ENCODE measurements around the gene PPP2R3A.

Gene PPP2R3A

DNA sequence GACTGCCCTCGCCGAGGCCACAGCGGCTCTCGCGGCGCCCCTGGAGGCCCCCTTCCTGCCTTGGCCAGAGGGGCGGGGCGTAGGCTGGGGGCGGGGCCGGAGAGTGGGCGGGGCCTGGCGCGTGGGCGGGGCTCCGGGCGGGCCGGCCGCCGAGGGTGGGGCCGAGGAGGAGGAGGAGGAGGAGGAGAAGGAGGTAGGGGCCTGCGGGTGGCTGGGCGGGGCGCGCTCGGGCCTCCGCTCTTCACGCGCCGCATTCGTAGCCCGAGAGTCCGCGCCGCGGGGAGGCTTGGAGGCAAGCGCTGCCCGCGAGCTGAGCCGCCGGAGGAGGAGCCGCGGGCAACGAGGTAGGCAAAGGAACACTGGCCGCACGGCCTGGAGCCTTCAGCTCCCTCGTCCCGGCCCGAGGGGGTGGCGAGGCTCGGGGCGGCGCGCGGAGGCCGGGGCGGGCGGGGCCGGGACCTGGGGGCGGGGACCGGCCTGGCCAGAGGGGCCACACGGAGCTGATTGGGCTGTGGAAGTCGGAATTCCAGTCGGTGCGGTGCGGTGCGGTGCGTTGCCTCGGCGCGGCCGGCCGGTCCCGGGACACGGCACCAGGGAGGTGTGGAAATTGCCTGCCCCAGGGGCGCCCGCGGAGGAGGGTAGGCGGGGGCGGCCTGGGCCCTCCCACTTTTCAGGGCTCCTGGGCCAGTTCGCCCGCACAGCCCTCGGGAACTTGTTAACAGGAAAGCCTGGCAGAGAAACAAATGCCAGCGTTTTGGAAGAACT lies at the start of gene PPP2R3A:
Gene PPP2R3A, plus strand, starts transcription at position 223 of the 765 bp plus-strand sequence. CDS start 35,771 bp downstream, outside the sequence.
- Histone ChIP-seq H3K4me1 (ENCODE audit: insufficient read depth, poor library complexity, severe bottlenecking) (peaks cover 19% of the 10 kb centered on the region), H3K4me3 (ENCODE audit: severe bottlenecking) (peak within 1 kb of the TSS; percentile 63), H3K36me3 (ENCODE audit: low read depth) (no peaks in the 10 kb centered on the region), H3K27me3 (ENCODE audit: insufficient read depth, poor library complexity, severe bottlenecking) (no peaks in the 10 kb centered on the region), H3K9me3 (ENCODE audit: severe bottlenecking) (no peaks in the 10 kb centered on the region), H3K27ac (ENCODE audit: poor library complexity, severe bottlenecking) (peak within 1 kb of the TSS; percentile 70)
- ATAC-seq (ENCODE audit: low read depth) (peak; percentile 83), DNase-seq (ENCODE audit: low spot score) (peak; percentile 81)
- TF ChIP-seq, protein P1, sequence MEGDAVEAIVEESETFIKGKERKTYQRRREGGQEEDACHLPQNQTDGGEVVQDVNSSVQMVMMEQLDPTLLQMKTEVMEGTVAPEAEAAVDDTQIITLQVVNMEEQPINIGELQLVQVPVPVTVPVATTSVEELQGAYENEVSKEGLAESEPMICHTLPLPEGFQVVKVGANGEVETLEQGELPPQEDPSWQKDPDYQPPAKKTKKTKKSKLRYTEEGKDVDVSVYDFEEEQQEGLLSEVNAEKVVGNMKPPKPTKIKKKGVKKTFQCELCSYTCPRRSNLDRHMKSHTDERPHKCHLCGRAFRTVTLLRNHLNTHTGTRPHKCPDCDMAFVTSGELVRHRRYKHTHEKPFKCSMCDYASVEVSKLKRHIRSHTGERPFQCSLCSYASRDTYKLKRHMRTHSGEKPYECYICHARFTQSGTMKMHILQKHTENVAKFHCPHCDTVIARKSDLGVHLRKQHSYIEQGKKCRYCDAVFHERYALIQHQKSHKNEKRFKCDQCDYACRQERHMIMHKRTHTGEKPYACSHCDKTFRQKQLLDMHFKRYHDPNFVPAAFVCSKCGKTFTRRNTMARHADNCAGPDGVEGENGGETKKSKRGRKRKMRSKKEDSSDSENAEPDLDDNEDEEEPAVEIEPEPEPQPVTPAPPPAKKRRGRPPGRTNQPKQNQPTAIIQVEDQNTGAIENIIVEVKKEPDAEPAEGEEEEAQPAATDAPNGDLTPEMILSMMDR (IDR thresholded peaks at IDR 0.05; ENCODE audit: poor library complexity, severe bottlenecking), result no peak

GRCh38 chr3:135916310-135916709 lies 49.2 kb upstream of the PPP2R3A start:
- Histone ChIP-seq H3K27ac (ENCODE audit: poor library complexity, severe bottlenecking) (no peak overlapping the region), H3K36me3 (ENCODE audit: low read depth) (no peaks in the 10 kb centered on the region), H3K9me3 (ENCODE audit: severe bottlenecking) (no peaks in the 10 kb centered on the region), H3K4me3 (ENCODE audit: severe bottlenecking) (no peak overlapping the region), H3K4me1 (ENCODE audit: insufficient read depth, poor library complexity, severe bottlenecking) (no peaks in the 10 kb centered on the region), H3K27me3 (ENCODE audit: insufficient read depth, poor library complexity, severe bottlenecking) (no peaks in the 10 kb centered on the region)
- DNase-seq (ENCODE audit: low spot score) (no peak), ATAC-seq (ENCODE audit: low read depth) (no peak)
- TF ChIP-seq, protein P1 (IDR thresholded peaks at IDR 0.05; ENCODE audit: poor library complexity, severe bottlenecking), result no peak

DNA sequence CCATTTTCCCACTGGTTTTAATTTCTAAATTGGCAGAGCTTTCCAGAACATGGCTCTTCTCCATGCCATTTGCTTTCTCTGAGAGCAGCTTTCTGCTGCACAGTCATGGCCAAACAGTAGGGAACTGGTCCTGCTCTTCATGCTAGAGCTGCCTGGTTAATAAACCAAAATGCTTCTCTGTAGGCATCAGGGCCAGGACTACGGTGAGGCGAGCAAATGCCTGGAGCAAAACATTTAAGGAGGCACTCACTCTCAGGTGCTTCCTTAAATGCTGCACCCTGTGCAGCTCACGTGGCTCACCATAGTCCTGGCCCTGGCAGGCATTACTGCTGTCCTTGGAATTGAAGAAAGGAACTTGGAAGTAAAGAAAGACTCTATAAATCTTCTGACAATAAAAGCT lies 48.5 kb upstream of the PPP2R3A start:
- Histone ChIP-seq H3K4me3 (ENCODE audit: severe bottlenecking) (no peak overlapping the region), H3K4me1 (ENCODE audit: insufficient read depth, poor library complexity, severe bottlenecking) (no peaks in the 10 kb centered on the region), H3K27me3 (ENCODE audit: insufficient read depth, poor library complexity, severe bottlenecking) (no peaks in the 10 kb centered on the region), H3K27ac (ENCODE audit: poor library complexity, severe bottlenecking) (no peak overlapping the region), H3K9me3 (ENCODE audit: severe bottlenecking) (no peaks in the 10 kb centered on the region), H3K36me3 (ENCODE audit: low read depth) (no peaks in the 10 kb centered on the region)
- TF ChIP-seq, protein P1 (IDR thresholded peaks at IDR 0.05; ENCODE audit: poor library complexity, severe bottlenecking), result no peak
- DNase-seq (ENCODE audit: low spot score) (no peak), ATAC-seq (ENCODE audit: low read depth) (no peak)

- Histone ChIP-seq H3K9me3 (ENCODE audit: severe bottlenecking) (no peaks in the 10 kb centered on the region), H3K4me1 (ENCODE audit: insufficient read depth, poor library complexity, severe bottlenecking) (no peaks in the 10 kb centered on the region), H3K27me3 (ENCODE audit: insufficient read depth, poor library complexity, severe bottlenecking) (no peaks in the 10 kb centered on the region), H3K4me3 (ENCODE audit: severe bottlenecking) (no peak overlapping the region), H3K36me3 (ENCODE audit: low read depth) (no peaks in the 10 kb centered on the region), H3K27ac (ENCODE audit: poor library complexity, severe bottlenecking) (no peak overlapping the region)
- TF ChIP-seq, protein P1 (IDR thresholded peaks at IDR 0.05; ENCODE audit: poor library complexity, severe bottlenecking), result no peak
- no peak for DNase-seq (ENCODE audit: low spot score)
- ATAC-seq (ENCODE audit: low read depth), result no peak
Measured at GRCh38 chr3:135917927-135918597, 47.5 kb upstream of the PPP2R3A start.
